ENCODE results near the gene SLC6A11.

Gene SLC6A11

DNA sequence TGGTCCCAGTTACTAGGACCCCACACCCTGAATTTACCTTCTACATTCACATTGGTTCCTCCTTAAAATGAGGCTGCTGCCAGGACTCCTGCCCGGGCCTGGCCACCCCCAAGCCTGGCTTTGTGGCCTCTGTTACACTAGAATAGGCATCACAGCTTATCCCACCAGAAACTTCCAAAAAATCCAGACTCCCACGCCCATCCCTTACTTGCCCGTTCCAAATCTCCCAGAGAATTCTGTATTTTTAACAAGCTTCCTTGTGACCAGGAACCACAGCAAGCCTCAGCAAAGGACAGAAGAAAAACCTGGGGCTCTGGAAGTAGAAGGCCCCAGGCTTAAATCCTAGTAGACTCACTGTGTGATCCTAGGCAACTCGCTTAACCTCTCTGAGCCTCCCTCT, 140.5 kb downstream of the SLC6A11 start:
- Histone ChIP-seq H3K4me1 (ENCODE audit: low read depth, poor library complexity, severe bottlenecking) (no peaks in the 10 kb centered on the region), H3K79me2 (ENCODE audit: insufficient read depth, low read depth) (no peaks in the 10 kb centered on the region), H3K27me3 (ENCODE audit: insufficient read depth, low read depth) (no peaks in the 10 kb centered on the region), H3K4me3 (IDR thresholded peaks at IDR 0.05; ENCODE audit: insufficient read depth, low read depth, low read length) (no peak overlapping the region), H3K9ac (no peak overlapping the region), H3K27ac (no peak overlapping the region), H2AFZ (ENCODE audit: low read depth) (no peak overlapping the region), H3K36me3 (ENCODE audit: insufficient read depth) (no peaks in the 10 kb centered on the region), H3K4me2 (no peak overlapping the region), H4K20me1 (ENCODE audit: insufficient read depth) (no peaks in the 10 kb centered on the region)
- TF ChIP-seq, protein P1, sequence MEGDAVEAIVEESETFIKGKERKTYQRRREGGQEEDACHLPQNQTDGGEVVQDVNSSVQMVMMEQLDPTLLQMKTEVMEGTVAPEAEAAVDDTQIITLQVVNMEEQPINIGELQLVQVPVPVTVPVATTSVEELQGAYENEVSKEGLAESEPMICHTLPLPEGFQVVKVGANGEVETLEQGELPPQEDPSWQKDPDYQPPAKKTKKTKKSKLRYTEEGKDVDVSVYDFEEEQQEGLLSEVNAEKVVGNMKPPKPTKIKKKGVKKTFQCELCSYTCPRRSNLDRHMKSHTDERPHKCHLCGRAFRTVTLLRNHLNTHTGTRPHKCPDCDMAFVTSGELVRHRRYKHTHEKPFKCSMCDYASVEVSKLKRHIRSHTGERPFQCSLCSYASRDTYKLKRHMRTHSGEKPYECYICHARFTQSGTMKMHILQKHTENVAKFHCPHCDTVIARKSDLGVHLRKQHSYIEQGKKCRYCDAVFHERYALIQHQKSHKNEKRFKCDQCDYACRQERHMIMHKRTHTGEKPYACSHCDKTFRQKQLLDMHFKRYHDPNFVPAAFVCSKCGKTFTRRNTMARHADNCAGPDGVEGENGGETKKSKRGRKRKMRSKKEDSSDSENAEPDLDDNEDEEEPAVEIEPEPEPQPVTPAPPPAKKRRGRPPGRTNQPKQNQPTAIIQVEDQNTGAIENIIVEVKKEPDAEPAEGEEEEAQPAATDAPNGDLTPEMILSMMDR (conservative IDR thresholded peaks at IDR 0.05; ENCODE audit: low read depth, low read length): no peak

GRCh38 chr3:10956986-10957385, 141.0 kb downstream of the SLC6A11 start:
- no peaks in the 10 kb centered on the region for H3K4me1 ChIP-seq (ENCODE audit: low read depth, poor library complexity, severe bottlenecking)
- no peaks in the 10 kb centered on the region for H4K20me1 ChIP-seq (ENCODE audit: insufficient read depth)
- TF ChIP-seq, protein P1 (conservative IDR thresholded peaks at IDR 0.05; ENCODE audit: low read depth, low read length): no peak
- H3K36me3 ChIP-seq (ENCODE audit: insufficient read depth): no peaks in the 10 kb centered on the region
- no peak overlapping the region for H3K9ac ChIP-seq
- H3K4me2 ChIP-seq: no peak overlapping the region
- H2AFZ ChIP-seq (ENCODE audit: low read depth): no peak overlapping the region
- H3K27me3 ChIP-seq (ENCODE audit: insufficient read depth, low read depth): no peaks in the 10 kb centered on the region
- no peak overlapping the region for H3K27ac ChIP-seq
- H3K4me3 ChIP-seq (IDR thresholded peaks at IDR 0.05; ENCODE audit: insufficient read depth, low read depth, low read length): no peak overlapping the region
- no peaks in the 10 kb centered on the region for H3K79me2 ChIP-seq (ENCODE audit: insufficient read depth, low read depth)

DNA sequence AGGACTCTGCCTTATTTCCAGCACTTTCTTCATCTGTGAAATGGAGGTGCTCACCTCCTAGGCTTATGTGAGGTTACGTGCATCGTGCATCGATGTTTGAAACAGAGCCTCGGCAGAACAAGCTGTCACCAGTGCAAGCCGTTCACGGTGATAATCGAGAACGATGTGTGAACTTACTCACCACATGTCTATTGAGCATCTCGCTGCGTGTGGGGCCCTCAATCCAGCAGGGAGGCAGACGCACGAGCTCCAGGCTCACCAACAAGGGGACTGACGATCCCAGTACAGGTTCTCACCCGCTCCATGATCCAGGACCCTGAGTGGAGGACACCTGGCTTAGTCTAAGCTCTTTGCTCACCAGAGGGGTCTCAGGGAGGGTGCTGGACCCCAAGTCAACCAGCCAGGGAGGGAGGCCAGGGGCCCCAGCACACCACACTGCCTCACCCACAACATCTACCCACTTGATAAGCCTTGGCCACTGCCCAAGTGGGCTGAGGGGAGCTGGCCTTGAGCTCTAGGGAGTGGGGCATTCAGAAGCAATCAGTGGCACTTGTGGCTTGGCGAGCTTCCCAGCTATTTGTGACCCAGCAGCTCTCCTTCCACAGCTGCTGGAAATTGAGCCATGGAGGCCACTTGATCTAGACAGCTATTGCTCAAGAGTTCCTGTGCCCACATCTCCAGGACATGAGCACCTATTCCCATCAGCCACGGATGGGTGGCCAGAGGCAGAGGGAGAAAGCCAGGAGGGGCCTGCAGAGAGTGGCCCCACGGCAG, 142.1 kb downstream of the SLC6A11 start:
- H3K27me3 ChIP-seq (ENCODE audit: insufficient read depth, low read depth): no peaks in the 10 kb centered on the region
- no peak overlapping the region for H3K4me2 ChIP-seq
- H2AFZ ChIP-seq (ENCODE audit: low read depth): no peak overlapping the region

DNA sequence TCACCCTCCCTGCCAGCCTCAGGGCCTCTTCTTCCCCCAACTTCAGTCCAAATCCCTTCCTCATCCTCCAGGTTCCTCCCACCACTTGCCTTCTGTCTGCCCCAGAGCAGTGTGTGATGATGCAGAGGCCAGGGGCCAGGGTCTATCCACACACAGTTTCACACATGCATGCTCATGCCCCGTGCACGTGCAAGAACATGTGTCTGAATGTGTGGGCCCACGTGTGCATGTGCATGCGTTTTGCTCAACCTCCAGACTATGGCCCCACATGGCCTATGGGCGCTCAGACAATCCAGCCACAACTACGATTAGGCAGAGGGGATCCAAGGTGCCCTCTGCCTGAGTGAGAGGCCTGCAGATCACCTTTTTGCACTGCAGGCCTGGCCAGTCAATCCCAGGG, 144.2 kb downstream of the SLC6A11 start:
- Histone ChIP-seq H3K4me1 (ENCODE audit: low read depth, poor library complexity, severe bottlenecking) (no peaks in the 10 kb centered on the region), H3K4me3 (IDR thresholded peaks at IDR 0.05; ENCODE audit: insufficient read depth, low read depth, low read length) (no peak overlapping the region), H3K4me2 (no peak overlapping the region), H3K79me2 (ENCODE audit: insufficient read depth, low read depth) (no peaks in the 10 kb centered on the region), H4K20me1 (ENCODE audit: insufficient read depth) (no peaks in the 10 kb centered on the region), H3K9ac (no peak overlapping the region), H2AFZ (ENCODE audit: low read depth) (no peak overlapping the region), H3K36me3 (ENCODE audit: insufficient read depth) (no peaks in the 10 kb centered on the region), H3K27me3 (ENCODE audit: insufficient read depth, low read depth) (no peaks in the 10 kb centered on the region), H3K27ac (no peak overlapping the region)
- TF ChIP-seq, protein P1 (conservative IDR thresholded peaks at IDR 0.05; ENCODE audit: low read depth, low read length): no peak

More for the DNA sequence above, 142.1 kb downstream of the SLC6A11 start:
- Histone ChIP-seq H3K4me1 (ENCODE audit: low read depth, poor library complexity, severe bottlenecking) (no peaks in the 10 kb centered on the region), H3K27ac (no peak overlapping the region), H3K79me2 (ENCODE audit: insufficient read depth, low read depth) (no peaks in the 10 kb centered on the region), H3K9ac (no peak overlapping the region), H3K4me3 (IDR thresholded peaks at IDR 0.05; ENCODE audit: insufficient read depth, low read depth, low read length) (no peak overlapping the region), H4K20me1 (ENCODE audit: insufficient read depth) (no peaks in the 10 kb centered on the region), H3K36me3 (ENCODE audit: insufficient read depth) (no peaks in the 10 kb centered on the region)
- TF ChIP-seq, protein P1 (conservative IDR thresholded peaks at IDR 0.05; ENCODE audit: low read depth, low read length): no peak

All from KMS-11 (cell line).